Mammary epithelial cell (primary cell): ENCODE data around the gene ATP23.

Experiments
- CTCF ChIP-seq, 2 donors: IDR thresholded peaks in 1 of 2; conservative IDR thresholded peaks in 1 of 2; 2 replicates each; pipeline ENCODE4 v1.5.1; 2011 to 2012; ENCODE audit warnings: inconsistent platforms in 2 of 2, low read length in 2 of 2, mild to moderate bottlenecking in 2 of 2, control low read depth in 1 of 2, low read depth in 1 of 2; ENCODE audit not compliant: insufficient read depth in 1 of 2; ENCODE audit errors: extremely low read depth in 1 of 2
- EZH2 ChIP-seq: IDR thresholded peaks from 2 replicates; pipeline ENCODE4 v1.6.1; 2012; ENCODE audit warnings: low read length, inconsistent platforms, borderline replicate concordance

- TF ChIP-seq CTCF (conservative IDR thresholded peaks at IDR 0.05 in 1 of 2, IDR thresholded peaks at IDR 0.05 in 1 of 2; ENCODE audit: extremely low read depth in 1 of 2, insufficient read depth in 1 of 2, low read depth in 1 of 2, low read length in 2 of 2) (no peak), EZH2 (no peak)
Observed at GRCh38 chr12:57909056-57909455, 32.3 kb upstream of the ATP23 start.
